ENCODE data around the gene BANF2.

The BANF2 gene

DNA sequence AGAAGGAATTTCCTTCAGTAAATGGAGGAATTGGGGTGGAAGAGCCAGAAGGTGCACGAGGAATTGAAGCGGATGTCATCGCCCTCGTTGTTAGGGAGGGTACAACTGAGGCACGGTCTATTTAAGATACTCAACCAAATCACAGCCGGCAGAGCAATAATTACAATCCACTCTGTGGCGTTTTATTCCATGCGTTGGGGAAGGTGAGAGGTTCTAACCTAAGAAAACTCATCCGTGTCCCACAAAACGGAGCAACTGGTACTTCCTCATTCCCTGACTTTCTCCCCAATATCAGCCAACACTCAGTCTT is 16.9 kb upstream of the BANF2 start:
- Mint-ChIP-seq H3K4me1 (peaks cover 7% of the 10 kb centered on the region), H3K27ac (no peak overlapping the region), H3K9me3 (peaks cover 6% of the 10 kb centered on the region), H3K27me3 (peaks cover 21% of the 10 kb centered on the region), H3K36me3 (no peaks in the 10 kb centered on the region), H3K4me3 (peak overlapping the region; percentile 90)
- no peak for DNase-seq (ENCODE audit: low spot score in 2 of 2)
- ATAC-seq (ENCODE audit: low read depth), result no peak

DNA sequence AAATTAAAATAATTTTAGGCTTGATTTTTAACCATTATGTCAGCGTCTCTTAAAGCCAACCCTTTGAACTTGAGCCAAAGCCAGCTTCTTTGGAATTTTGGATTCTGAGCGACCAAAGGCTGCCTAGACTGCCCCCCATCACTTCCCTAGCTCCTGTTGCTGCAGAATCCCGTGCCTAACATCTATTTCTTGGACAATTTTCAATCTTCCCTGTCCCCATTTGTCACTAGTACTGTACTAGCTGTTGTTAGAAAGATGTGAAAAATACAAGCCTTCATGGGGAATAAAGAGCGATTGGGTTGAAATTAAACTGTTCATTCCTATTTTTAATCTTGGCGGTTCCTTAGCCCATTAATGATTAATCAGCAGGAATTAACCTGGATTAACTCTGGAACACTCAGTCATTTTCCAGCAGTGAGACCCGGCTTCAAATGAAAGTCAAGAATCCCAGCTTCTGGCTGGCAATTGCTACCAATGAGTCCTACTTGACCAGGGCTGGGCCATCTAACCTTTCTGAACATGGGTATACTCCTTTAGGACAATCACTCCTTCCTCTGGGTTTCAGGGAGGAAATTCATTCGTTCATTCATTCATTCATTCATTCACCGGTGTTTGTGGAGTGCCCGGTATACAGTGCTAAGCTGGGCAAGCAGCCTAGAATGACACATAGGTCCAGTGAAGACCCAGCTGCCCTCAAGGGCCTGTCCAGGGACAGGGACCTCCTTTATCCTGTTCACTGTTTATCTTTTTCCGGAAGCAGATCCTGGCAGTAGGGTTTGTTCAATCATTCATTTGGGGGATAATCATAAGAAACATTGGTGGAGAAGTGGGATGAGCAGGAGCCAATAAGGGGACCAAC is 16.3 kb upstream of the BANF2 start:
- peak overlapping the region; percentile 63 for H3K4me3 Mint-ChIP-seq
- peaks cover 6% of the 10 kb centered on the region for H3K9me3 Mint-ChIP-seq
- ATAC-seq (ENCODE audit: low read depth) (no peak), DNase-seq (ENCODE audit: low spot score in 2 of 2) (no peak)
- H3K4me1 Mint-ChIP-seq, result peaks cover 7% of the 10 kb centered on the region
- no peak overlapping the region for H3K27ac Mint-ChIP-seq
- H3K27me3 Mint-ChIP-seq, result peaks cover 23% of the 10 kb centered on the region
- H3K36me3 Mint-ChIP-seq, result no peaks in the 10 kb centered on the region

DNA sequence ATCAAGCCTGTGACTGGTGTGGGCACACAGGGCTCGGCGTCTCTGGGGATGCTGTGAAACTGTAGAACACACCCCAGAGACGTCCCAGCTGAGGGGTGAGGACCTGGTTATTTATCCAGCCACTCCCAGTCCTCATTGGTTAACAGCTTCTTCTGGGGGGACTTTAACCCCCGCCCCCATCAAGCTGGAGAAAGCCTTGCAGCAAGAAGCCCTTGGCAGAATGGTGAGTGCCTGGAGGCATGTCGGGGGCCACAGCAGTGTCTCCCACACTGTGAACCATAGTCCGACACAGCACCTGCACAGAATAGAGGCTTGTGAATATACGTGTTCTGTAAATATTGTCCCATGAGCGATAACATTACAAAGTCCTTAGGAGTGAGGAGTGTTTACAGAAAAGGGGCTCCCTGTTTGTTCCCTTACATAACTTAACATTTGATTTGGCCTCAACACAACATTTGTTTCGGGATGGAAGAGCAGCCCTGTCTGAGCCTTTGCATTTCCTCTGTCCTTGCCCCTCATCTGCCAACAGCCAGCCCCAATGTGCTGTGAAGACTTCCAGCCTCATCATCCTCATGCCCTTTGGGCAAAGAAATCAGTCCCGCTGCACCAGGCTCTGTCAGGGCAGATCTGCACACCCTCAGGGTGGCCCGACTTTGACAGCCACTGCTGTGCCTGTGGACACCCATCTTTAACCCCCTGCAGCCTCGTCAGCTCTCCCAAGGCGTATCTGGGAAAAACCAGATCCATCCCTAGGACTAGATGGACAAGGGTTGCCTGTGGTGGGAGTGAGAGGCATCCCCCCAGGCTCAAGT is 15.5 kb upstream of the BANF2 start:
- H3K9me3 Mint-ChIP-seq, result peaks cover 6% of the 10 kb centered on the region
- ATAC-seq (ENCODE audit: low read depth) (no peak), DNase-seq (ENCODE audit: low spot score in 2 of 2) (no peak)
- no peak overlapping the region for H3K4me3 Mint-ChIP-seq
- peaks cover 25% of the 10 kb centered on the region for H3K27me3 Mint-ChIP-seq
- H3K27ac Mint-ChIP-seq, result no peak overlapping the region
- H3K4me1 Mint-ChIP-seq, result peaks cover 7% of the 10 kb centered on the region
- H3K36me3 Mint-ChIP-seq, result no peaks in the 10 kb centered on the region

DNA sequence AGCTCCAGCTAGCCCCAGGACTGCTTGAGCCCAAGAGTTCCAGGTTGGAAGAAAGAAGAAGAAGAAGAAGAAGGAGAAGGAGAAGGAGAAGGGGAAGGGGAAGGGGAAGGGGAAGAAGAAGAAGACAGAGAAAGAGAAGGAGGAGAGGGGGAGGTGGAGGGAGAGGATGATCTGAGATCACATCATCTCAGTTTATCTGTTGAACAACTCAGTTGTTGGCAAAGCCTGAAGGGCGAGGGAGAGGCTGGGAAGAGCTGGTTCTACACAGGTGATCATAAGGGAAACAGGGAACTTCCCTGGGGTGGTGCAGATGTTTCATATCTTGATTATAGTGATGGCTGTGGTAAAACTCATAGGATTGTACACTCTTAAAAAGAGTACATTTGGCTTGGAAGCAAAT is 14.6 kb upstream of the BANF2 start:
- H3K36me3 Mint-ChIP-seq, result no peaks in the 10 kb centered on the region
- DNase-seq (ENCODE audit: low spot score in 2 of 2) (no peak), ATAC-seq (ENCODE audit: low read depth) (no peak)
- H3K4me3 Mint-ChIP-seq, result no peak overlapping the region
- peaks cover 7% of the 10 kb centered on the region for H3K4me1 Mint-ChIP-seq
- H3K27me3 Mint-ChIP-seq, result peaks cover 25% of the 10 kb centered on the region
- peaks cover 6% of the 10 kb centered on the region for H3K9me3 Mint-ChIP-seq
- H3K27ac Mint-ChIP-seq, result no peak overlapping the region

DNA sequence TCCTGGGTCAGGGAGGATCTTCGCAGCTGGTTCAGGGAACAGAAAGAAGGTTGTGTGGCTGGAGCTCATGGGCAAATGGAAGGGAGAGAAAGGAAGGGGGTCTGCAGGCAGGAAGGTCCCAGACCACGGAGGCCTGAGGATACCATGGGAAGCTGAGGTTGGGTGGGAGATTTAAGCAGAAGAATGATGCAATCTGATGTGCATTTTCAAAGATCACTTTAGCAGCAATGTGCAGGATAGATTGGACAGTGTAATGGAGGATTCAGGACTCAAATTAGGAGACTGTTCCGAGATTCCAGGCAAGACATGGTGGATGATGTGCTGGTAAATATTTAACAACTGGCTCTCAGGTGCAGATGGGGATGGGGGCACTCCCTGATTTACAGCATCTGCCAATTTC is 12.0 kb upstream of the BANF2 start:
- no peak overlapping the region for H3K27ac Mint-ChIP-seq
- ATAC-seq (ENCODE audit: low read depth), result no peak
- H3K4me1 Mint-ChIP-seq, result peaks cover 3% of the 10 kb centered on the region
- H3K36me3 Mint-ChIP-seq, result peaks cover 1% of the 10 kb centered on the region
- DNase-seq (ENCODE audit: low spot score in 2 of 2), result no peak
- H3K9me3 Mint-ChIP-seq, result peaks cover 8% of the 10 kb centered on the region
- peaks cover 35% of the 10 kb centered on the region for H3K27me3 Mint-ChIP-seq
- no peak overlapping the region for H3K4me3 Mint-ChIP-seq

DNA sequence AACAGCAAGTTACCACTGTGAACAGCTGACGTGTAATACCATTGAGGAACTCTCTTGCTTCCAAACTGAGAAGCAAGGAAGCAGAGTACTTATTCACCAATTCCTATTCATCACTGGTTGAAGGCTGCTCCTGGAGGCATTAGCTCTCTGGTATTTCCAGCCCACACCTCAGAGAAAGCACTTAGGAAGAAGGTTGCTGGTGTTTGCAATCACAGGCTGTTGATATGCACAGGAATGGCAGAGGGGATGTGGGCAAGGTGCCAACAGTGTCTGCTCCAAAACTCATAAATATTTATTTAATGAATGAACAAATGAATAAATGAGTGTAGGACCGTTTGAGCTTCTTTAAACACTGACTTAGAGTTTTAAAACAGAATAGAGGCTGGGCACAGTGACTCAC is 10.8 kb upstream of the BANF2 start:
- DNase-seq (ENCODE audit: low spot score in 2 of 2), result no peak
- Mint-ChIP-seq H3K36me3 (peaks cover 2% of the 10 kb centered on the region), H3K4me1 (no peaks in the 10 kb centered on the region), H3K27ac (no peak overlapping the region), H3K9me3 (peaks cover 8% of the 10 kb centered on the region), H3K4me3 (no peak overlapping the region), H3K27me3 (peaks cover 39% of the 10 kb centered on the region)
- no peak for ATAC-seq (ENCODE audit: low read depth)

DNA sequence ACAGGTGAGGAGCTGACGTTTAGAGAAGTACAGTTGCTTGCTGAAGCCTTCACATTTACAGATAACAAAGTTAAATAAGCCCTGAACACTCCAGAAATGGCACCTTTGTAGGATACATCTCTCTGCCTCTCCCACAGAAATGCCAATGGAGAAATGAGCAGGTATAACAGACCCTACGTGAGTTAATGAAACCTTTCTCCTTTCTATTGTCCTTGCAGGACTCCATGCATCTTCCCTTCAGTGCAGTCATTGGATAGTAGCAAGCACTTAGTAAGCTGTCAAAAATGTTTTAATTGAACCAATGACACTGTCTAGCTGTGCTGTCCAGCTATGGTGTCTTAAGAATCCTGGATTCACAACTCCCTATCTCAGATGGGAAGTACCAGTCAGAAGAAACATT is 9.6 kb upstream of the BANF2 start:
- Mint-ChIP-seq H3K4me3 (no peak overlapping the region), H3K36me3 (peaks cover 3% of the 10 kb centered on the region), H3K9me3 (peaks cover 8% of the 10 kb centered on the region), H3K4me1 (no peaks in the 10 kb centered on the region), H3K27ac (no peak overlapping the region), H3K27me3 (peaks cover 40% of the 10 kb centered on the region)
- ATAC-seq (ENCODE audit: low read depth), result no peak
- DNase-seq (ENCODE audit: low spot score in 2 of 2), result no peak

DNA sequence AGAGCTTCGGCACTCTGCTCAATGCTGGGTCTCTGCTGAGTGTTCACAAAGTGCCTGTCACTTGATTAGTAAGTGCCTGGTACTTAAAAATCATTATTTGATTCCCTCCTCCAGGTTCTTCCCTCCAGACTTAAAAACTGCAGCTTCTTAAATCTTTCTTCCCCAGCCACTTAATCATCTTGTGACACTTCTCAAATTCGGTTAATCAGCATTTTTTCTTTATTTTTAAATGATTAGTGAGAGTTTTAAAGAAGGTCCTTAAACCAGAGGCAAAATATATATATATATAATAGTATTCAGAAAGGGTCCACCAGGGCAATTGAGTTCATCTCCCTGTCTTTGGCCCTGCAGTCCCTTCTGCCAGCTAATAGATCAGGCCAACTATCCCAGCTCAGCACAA is 8.0 kb upstream of the BANF2 start:
- Mint-ChIP-seq H3K9me3 (peaks cover 6% of the 10 kb centered on the region), H3K4me3 (no peak overlapping the region), H3K27ac (no peak overlapping the region), H3K36me3 (peaks cover 3% of the 10 kb centered on the region), H3K4me1 (no peaks in the 10 kb centered on the region), H3K27me3 (peaks cover 34% of the 10 kb centered on the region)
- ATAC-seq (ENCODE audit: low read depth), result no peak
- DNase-seq (ENCODE audit: low spot score in 2 of 2), result no peak

DNA sequence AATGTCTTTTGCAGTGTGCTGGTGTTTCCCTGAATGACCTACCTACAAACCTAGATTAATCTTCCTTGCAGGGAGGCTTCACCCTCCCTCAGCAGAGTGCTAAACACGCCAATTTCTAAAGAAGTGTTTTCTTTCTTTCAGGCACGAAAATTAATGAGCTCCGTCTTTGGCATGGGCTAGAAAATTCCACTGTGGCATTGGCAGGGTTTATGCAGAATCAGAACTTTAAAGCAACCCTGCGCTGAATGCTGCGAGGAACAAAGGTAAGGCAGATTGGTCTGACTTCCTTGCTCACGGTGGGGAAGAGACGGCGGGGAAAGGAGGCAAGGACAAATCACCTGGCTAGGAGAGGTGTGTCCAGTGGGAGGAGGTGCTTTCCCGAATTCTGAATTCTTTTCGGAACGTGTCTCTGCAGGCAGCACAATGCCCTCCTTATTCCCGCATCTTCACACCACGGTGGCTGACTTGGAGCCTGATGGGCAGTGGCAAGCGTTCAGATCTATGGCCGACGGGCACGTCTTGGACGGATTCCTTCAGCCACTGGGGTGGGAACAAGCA is 6.2 kb upstream of the BANF2 start:
- H3K27ac Mint-ChIP-seq, result no peak overlapping the region
- peaks cover 3% of the 10 kb centered on the region for H3K36me3 Mint-ChIP-seq
- no peaks in the 10 kb centered on the region for H3K4me1 Mint-ChIP-seq
- no peak overlapping the region for H3K4me3 Mint-ChIP-seq
- ATAC-seq (ENCODE audit: low read depth), result no peak
- DNase-seq (ENCODE audit: low spot score in 2 of 2), result no peak
- H3K9me3 Mint-ChIP-seq, result peaks cover 4% of the 10 kb centered on the region
- peaks cover 27% of the 10 kb centered on the region for H3K27me3 Mint-ChIP-seq

DNA sequence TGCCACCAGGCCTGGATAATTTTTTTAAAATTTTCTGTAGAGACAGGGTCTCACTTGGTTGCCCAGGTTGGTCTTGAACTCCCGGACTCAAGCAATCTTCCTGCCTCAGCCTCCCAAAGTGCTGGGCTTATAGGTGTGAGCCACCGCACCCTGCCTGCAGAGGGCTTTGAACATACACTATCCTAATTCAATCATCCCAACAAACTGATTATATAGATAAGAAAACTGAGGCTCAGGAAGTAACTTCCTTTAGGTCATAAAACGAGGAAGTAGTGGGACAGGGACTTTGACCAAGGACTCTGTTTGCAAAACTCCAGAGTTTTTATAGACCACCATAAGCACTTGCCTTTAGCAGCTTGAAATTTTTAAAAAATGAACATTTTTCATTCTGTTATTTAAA is 5.0 kb upstream of the BANF2 start:
- no peaks in the 10 kb centered on the region for H3K4me1 Mint-ChIP-seq
- H3K9me3 Mint-ChIP-seq, result peaks cover 4% of the 10 kb centered on the region
- no peak overlapping the region for H3K4me3 Mint-ChIP-seq
- peaks cover 3% of the 10 kb centered on the region for H3K36me3 Mint-ChIP-seq
- H3K27ac Mint-ChIP-seq, result no peak overlapping the region
- DNase-seq (ENCODE audit: low spot score in 2 of 2) (no peak), ATAC-seq (ENCODE audit: low read depth) (no peak)
- peaks cover 25% of the 10 kb centered on the region for H3K27me3 Mint-ChIP-seq

DNA sequence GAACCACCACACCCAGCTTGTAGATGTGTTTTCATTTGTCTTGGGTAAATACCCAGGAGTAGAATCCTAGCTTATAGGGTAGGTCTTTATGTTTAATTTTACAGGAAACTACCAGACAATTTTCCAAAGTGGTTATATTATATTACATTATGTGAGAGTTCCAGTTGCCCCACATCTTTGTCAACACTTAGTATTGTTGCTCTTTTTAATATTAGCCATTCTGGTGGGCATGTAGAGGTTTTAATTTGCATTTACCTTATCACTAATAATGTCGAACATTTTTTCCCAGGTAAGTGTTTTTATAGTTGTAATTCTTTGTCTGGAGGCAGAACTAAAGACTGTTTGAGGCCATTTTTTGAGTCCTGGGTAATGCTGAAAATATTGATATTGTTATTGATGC is 3.5 kb upstream of the BANF2 start:
- Mint-ChIP-seq H3K4me1 (no peaks in the 10 kb centered on the region), H3K36me3 (peaks cover 2% of the 10 kb centered on the region), H3K4me3 (no peak overlapping the region), H3K27ac (no peak overlapping the region), H3K27me3 (peaks cover 22% of the 10 kb centered on the region), H3K9me3 (peaks cover 2% of the 10 kb centered on the region)
- no peak for ATAC-seq (ENCODE audit: low read depth)
- DNase-seq (ENCODE audit: low spot score in 2 of 2), result no peak

DNA sequence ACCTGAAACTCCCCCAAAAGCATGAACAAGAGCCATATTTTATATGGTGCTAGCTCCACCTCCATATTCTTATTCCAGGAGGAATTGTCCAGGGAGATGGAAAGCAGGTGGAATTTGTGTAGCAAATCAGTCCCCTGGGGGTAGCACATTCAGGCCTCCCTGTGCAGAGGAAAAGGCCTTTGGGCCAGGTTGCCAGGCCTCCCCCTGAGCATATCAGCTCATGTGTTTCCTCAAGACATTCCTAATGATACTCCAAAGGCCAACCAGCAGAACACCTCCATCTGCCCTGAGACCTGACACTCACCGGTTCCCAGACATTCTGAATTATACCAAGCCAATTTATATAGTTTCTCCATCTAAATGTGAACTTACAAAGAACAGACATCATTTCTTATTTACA is 2.6 kb upstream of the BANF2 start:
- Mint-ChIP-seq H3K4me3 (no peak overlapping the region), H3K9me3 (peaks cover 2% of the 10 kb centered on the region), H3K36me3 (peaks cover 2% of the 10 kb centered on the region), H3K27ac (no peak overlapping the region), H3K4me1 (no peaks in the 10 kb centered on the region), H3K27me3 (peaks cover 19% of the 10 kb centered on the region)
- ATAC-seq (ENCODE audit: low read depth) (no peak), DNase-seq (ENCODE audit: low spot score in 2 of 2) (no peak)

DNA sequence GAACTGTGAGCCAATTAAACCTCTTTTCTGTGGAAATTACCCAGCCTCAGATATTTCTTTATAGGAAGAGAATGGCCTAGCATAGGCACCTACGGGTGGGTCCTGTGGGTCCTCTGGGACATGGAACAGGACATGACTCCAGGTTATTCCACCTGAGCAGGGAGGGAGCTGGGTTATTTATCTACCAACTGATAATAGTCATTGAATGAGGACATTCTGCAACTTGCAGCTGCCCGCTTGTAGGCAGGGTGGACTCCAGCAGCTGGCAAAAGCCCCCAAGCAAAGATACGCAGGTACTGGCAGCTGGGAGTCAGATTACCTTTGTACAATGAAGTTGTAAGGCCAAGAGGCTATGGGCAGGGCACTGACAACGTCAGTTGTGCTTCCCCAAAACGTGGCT is 1.4 kb upstream of the BANF2 start:
- H3K9me3 Mint-ChIP-seq, result peaks cover 2% of the 10 kb centered on the region
- H3K27me3 Mint-ChIP-seq, result peaks cover 14% of the 10 kb centered on the region
- peaks cover 2% of the 10 kb centered on the region for H3K36me3 Mint-ChIP-seq
- no peaks in the 10 kb centered on the region for H3K4me1 Mint-ChIP-seq
- no peak overlapping the region for H3K27ac Mint-ChIP-seq
- no peak for ATAC-seq (ENCODE audit: low read depth)
- no peak for DNase-seq (ENCODE audit: low spot score in 2 of 2)
- no peak overlapping the region for H3K4me3 Mint-ChIP-seq

DNA sequence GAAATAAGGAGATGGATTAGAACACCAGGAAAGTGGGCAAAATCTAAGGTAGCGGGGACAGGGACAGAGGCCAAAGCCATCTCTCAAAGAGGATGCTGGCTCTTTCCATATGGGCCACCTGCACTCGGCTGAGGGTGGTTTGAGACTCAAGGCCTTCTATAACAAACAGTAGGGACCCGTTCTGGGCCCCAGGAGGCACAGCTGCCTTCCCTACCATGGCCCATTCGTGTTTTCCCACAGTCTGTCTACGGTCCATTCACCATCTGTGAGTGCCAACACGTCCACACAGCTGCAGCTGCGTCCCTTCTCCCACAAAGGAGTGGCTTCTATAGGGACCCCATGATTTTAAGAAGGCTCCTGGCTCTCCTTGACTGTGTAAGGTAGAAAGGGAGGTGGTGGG is 871 bp downstream of the BANF2 start:
- ATAC-seq (ENCODE audit: low read depth), result no peak
- Mint-ChIP-seq H3K27me3 (peaks cover 9% of the 10 kb centered on the region), H3K27ac (no peak overlapping the region), H3K9me3 (peaks cover 2% of the 10 kb centered on the region), H3K36me3 (no peaks in the 10 kb centered on the region), H3K4me3 (no peak overlapping the region), H3K4me1 (no peaks in the 10 kb centered on the region)
- no peak for DNase-seq (ENCODE audit: low spot score in 2 of 2)

Data from memory B cell (primary cell).